Fibroblast of peridontal ligament (primary cell): Measurements from ENCODE around the gene JUND.

Experiments
- DNase-seq: peaks from one replicate; pipeline ENCODE4 v3.0.0-alpha.2; 2010; ENCODE audit errors: extremely low read depth

The JUND gene

GRCh38 chr19:18290302-18291018 is 9.0 kb upstream of the JUND start:
- no peak for DNase-seq

- DNase-seq = no peak
Observed at GRCh38 chr19:18289471-18290301, 8.3 kb upstream of the JUND start.

- DNase-seq = no peak
Observed at GRCh38 chr19:18287836-18288772, 6.7 kb upstream of the JUND start.

GRCh38 chr19:18286973-18287635 is 5.7 kb upstream of the JUND start:
- no peak for DNase-seq

- DNase-seq = no peak
Observed at GRCh38 chr19:18284712-18285360, 3.4 kb upstream of the JUND start.

- DNase-seq = no peak
Observed at GRCh38 chr19:18283338-18283737, 1.9 kb upstream of the JUND start.

GRCh38 chr19:18282788-18283141 is 1.3 kb upstream of the JUND start:
- no peak for DNase-seq

GRCh38 chr19:18282021-18282787 is 782 bp upstream of the JUND start:
- no peak for DNase-seq

GRCh38 chr19:18280247-18281081 is 958 bp downstream of the JUND start:
- DNase-seq = peak; percentile 64

- DNase-seq = peak; percentile 92
Observed at GRCh38 chr19:18279516-18280246, 1.7 kb downstream of the JUND start.

- DNase-seq = no peak
Observed at GRCh38 chr19:18279266-18279515, 2.2 kb downstream of the JUND start.

GRCh38 chr19:18278521-18279265 is 2.7 kb downstream of the JUND start:
- peak; percentile 44 for DNase-seq

- DNase-seq = peak; percentile 85
Observed at GRCh38 chr19:18274781-18275356, 6.6 kb downstream of the JUND start.

GRCh38 chr19:18274219-18274780 is 7.1 kb downstream of the JUND start, which contains the start of gene IQCN:
Gene IQCN (minus strand): TSS chr19:18274452. CDS start chr19:18269478, 4,974 bp downstream.
- no peak for DNase-seq

- no peak for DNase-seq
Observed at GRCh38 chr19:18273561-18274218, 7.7 kb downstream of the JUND start.

- no peak for DNase-seq
Observed at GRCh38 chr19:18271433-18271841, 10.0 kb downstream of the JUND start.

- no peak for DNase-seq
Observed at GRCh38 chr19:18270326-18270725, 11.1 kb downstream of the JUND start.
